Measurements from ENCODE around the gene TMEM151B.

DNA sequence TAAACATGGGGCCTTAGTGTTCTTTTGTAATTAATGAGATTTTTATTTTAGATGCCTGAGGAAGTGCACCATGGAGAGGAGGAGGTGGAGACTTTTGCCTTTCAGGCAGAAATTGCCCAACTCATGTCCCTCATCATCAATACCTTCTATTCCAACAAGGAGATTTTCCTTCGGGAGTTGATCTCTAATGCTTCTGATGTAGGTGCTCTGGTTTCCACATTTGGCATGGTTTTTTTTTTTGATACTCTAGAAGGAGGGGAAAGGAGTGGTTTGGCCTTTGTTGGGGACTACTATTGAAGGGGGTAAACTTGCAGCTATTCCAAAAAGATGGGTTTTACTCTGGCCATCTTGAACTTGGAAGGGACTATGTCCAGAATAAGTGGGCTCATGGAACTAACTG, 21.7 kb upstream of the TMEM151B start:
- no peak for TF ChIP-seq POLR2A (IDR thresholded peaks at IDR 0.05)
- TF ChIP-seq, protein P1, sequence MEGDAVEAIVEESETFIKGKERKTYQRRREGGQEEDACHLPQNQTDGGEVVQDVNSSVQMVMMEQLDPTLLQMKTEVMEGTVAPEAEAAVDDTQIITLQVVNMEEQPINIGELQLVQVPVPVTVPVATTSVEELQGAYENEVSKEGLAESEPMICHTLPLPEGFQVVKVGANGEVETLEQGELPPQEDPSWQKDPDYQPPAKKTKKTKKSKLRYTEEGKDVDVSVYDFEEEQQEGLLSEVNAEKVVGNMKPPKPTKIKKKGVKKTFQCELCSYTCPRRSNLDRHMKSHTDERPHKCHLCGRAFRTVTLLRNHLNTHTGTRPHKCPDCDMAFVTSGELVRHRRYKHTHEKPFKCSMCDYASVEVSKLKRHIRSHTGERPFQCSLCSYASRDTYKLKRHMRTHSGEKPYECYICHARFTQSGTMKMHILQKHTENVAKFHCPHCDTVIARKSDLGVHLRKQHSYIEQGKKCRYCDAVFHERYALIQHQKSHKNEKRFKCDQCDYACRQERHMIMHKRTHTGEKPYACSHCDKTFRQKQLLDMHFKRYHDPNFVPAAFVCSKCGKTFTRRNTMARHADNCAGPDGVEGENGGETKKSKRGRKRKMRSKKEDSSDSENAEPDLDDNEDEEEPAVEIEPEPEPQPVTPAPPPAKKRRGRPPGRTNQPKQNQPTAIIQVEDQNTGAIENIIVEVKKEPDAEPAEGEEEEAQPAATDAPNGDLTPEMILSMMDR (IDR thresholded peaks at IDR 0.05): no peak
